Cerebellar cortex (tissue), 1 donor: ENCODE data around the gene PRPF38B.

ENCODE experiments used
- DNase-seq: peaks from one replicate; pipeline ENCODE4 v3.0.0-alpha.2; 2015; ENCODE audit warnings: low spot score

Gene PRPF38B

GRCh38 chr1:108717774-108718316 is 25.7 kb downstream of the PRPF38B start:
- DNase-seq: no peak

- peak; percentile 45 for DNase-seq
These were observed 27.0 kb downstream of the PRPF38B start for GRCh38 chr1:108718927-108719655.

- DNase-seq: no peak
These were observed 27.7 kb downstream of the PRPF38B start for GRCh38 chr1:108719656-108720435.

GRCh38 chr1:108722292-108722691 is 30.2 kb downstream of the PRPF38B start:
- DNase-seq: no peak

- no peak for DNase-seq
These were observed 33.8 kb downstream of the PRPF38B start for GRCh38 chr1:108725906-108726305.

- no peak for DNase-seq
These were observed 36.3 kb downstream of the PRPF38B start for GRCh38 chr1:108728327-108728923.

- no peak for DNase-seq
These were observed 37.4 kb downstream of the PRPF38B start for GRCh38 chr1:108729481-108729880.

GRCh38 chr1:108732398-108732797 is 40.3 kb downstream of the PRPF38B start:
- no peak for DNase-seq

GRCh38 chr1:108734171-108734865 is 42.2 kb downstream of the PRPF38B start:
- DNase-seq: peak; percentile 79

- no peak for DNase-seq
These were observed 50.1 kb downstream of the PRPF38B start for GRCh38 chr1:108742253-108742652.

- no peak for DNase-seq
These were observed 53.9 kb downstream of the PRPF38B start for GRCh38 chr1:108745980-108746381.

GRCh38 chr1:108746382-108747170 is 54.5 kb downstream of the PRPF38B start, which contains the start of gene STXBP3:
STXBP3 (plus strand) TSS chr1:108746674; CDS start chr1:108746738, 64 bp downstream.
- DNase-seq: peak; percentile 97

- peak; percentile 87 for DNase-seq
These were observed 55.2 kb downstream of the PRPF38B start for GRCh38 chr1:108747171-108747850.

- DNase-seq: no peak
These were observed 55.8 kb downstream of the PRPF38B start for GRCh38 chr1:108747898-108748297.

GRCh38 chr1:108749081-108749480 is 57.0 kb downstream of the PRPF38B start:
- no peak for DNase-seq

- DNase-seq: no peak
These were observed 58.5 kb downstream of the PRPF38B start for GRCh38 chr1:108750476-108751181.
